Left ventricle myocardium inferior (tissue), 1 donor: ENCODE data around the gene KIR3DL1. TPM values are rescaled to one million over a fixed set of nuclear protein-coding genes. Genes with fewer than 3 reads are reported as not detected.
"Not testable (repeated sequence)": the region's sequence is repeated elsewhere in the genome, so short reads cannot be mapped to it uniquely, and the experiment has no call there.

Experiments
- DNase-seq: peaks from one replicate; pipeline ENCODE4 v3.0.0-alpha.2; 2020
- H3K27ac ChIP-seq: fragments of 200-600 bp; replicated peaks from 2 replicates; pipeline ENCODE4 v1.8.0; 2021
- H3K27me3 ChIP-seq: fragments of 200-600 bp; 2 replicates; pipeline ENCODE4 v1.8.0; 2021; ENCODE audit warnings: low read depth
- H3K36me3 ChIP-seq: fragments of 200-600 bp; 2 replicates; pipeline ENCODE4 v1.8.0; 2021
- H3K4me1 ChIP-seq: fragments of 200-600 bp; 2 replicates; pipeline ENCODE4 v1.8.0; 2021
- H3K4me3 ChIP-seq: fragments of 200-600 bp; 2 replicates; pipeline ENCODE4 v1.8.0; 2021; ENCODE audit warnings: mild to moderate bottlenecking, moderate library complexity
- H3K9me3 ChIP-seq: fragments of 200-600 bp; replicated peaks from 2 replicates; pipeline ENCODE4 v1.8.0; 2021
- CTCF ChIP-seq: fragments of 200-600 bp; IDR thresholded peaks from 2 replicates; pipeline ENCODE4 v1.8.0; 2021; ENCODE audit warnings: antibody characterized with exemption, mild to moderate bottlenecking, borderline replicate concordance
- intact Hi-C: fragments of 100-400 bp; cut with micrococcal nuclease; formaldehyde crosslinking; loops from one replicate; pipeline ENCODE4 v1.11.0; 2022
- total RNA-seq: library from RNA; stranded (reverse); fragmentation: NEBNext Ultra II Directional; extraction: Animal tissue kit (Norgen Biotek cat#: 25700); gene quantifications from one replicate; pipeline ENCODE4 v1.2.1, GENCODE V29; 2021
- donor health status: DM: no; HTN: yes; CAD: no; lungs with severe emphysema.

The KIR3DL1 gene
- total RNA-seq, 1 donor from 2014 or later: not detected

GRCh38 chr19:54817670-54818536 lies 1.6 kb downstream of the KIR3DL1 start:
- TF ChIP-seq CTCF: no peak
- no peak for DNase-seq
- H3K27me3 ChIP-seq: peaks cover 45% of the 10 kb centered on the region
- intact Hi-C loops: no loop called here
- H3K9me3 ChIP-seq: no peaks in the 10 kb centered on the region
- H3K4me1 ChIP-seq: no peaks in the 10 kb centered on the region
- no peak overlapping the region for H3K4me3 ChIP-seq
- no peaks in the 10 kb centered on the region for H3K36me3 ChIP-seq
- no peak overlapping the region for H3K27ac ChIP-seq

GRCh38 chr19:54824416-54824815 lies 8.1 kb downstream of the KIR3DL1 start:
- not testable (repeated sequence) for DNase-seq

GRCh38 chr19:54825326-54825725 lies 9.1 kb downstream of the KIR3DL1 start:
- peaks cover 31% of the 10 kb centered on the region for H3K27me3 ChIP-seq
- intact Hi-C loops, H3K4me1 ChIP-seq, H3K4me3 ChIP-seq, H3K9me3 ChIP-seq, H3K36me3 ChIP-seq, H3K27ac ChIP-seq, DNase-seq: not testable (repeated sequence)

More at GRCh38 chr19:54824416-54824815, 8.1 kb downstream of the KIR3DL1 start:
- H3K4me3 ChIP-seq, H3K4me1 ChIP-seq, H3K9me3 ChIP-seq, intact Hi-C loops, H3K36me3 ChIP-seq, H3K27ac ChIP-seq: not testable (repeated sequence)
- peaks cover 40% of the 10 kb centered on the region for H3K27me3 ChIP-seq

GRCh38 chr19:54828064-54828463 lies 11.8 kb downstream of the KIR3DL1 start:
- peaks cover 27% of the 10 kb centered on the region for H3K27me3 ChIP-seq
- intact Hi-C loops, H3K27ac ChIP-seq, H3K9me3 ChIP-seq, H3K4me3 ChIP-seq, H3K4me1 ChIP-seq, H3K36me3 ChIP-seq, DNase-seq: not testable (repeated sequence)

GRCh38 chr19:54832496-54832895 lies 16.2 kb downstream of the KIR3DL1 start, which contains the start of gene KIR2DS4:
Gene KIR2DS4, plus strand, starts transcription at chr19:54832676.
- H3K27ac ChIP-seq, DNase-seq, H3K4me3 ChIP-seq, H3K36me3 ChIP-seq, H3K9me3 ChIP-seq, intact Hi-C loops, H3K4me1 ChIP-seq: not testable (repeated sequence)
- peaks cover 19% of the 10 kb centered on the region for H3K27me3 ChIP-seq

GRCh38 chr19:54835126-54835525 lies 18.9 kb downstream of the KIR3DL1 start:
- intact Hi-C loops, H3K4me3 ChIP-seq, H3K9me3 ChIP-seq, H3K4me1 ChIP-seq, H3K36me3 ChIP-seq, H3K27ac ChIP-seq, DNase-seq: not testable (repeated sequence)
- H3K27me3 ChIP-seq: peaks cover 11% of the 10 kb centered on the region

GRCh38 chr19:54837522-54837921 lies 21.3 kb downstream of the KIR3DL1 start:
- DNase-seq, H3K4me3 ChIP-seq, intact Hi-C loops, H3K27me3 ChIP-seq, H3K4me1 ChIP-seq, H3K36me3 ChIP-seq, H3K9me3 ChIP-seq, H3K27ac ChIP-seq: not testable (repeated sequence)

GRCh38 chr19:54843171-54843570 lies 26.9 kb downstream of the KIR3DL1 start:
- peaks cover 27% of the 10 kb centered on the region for H3K27me3 ChIP-seq
- DNase-seq, H3K4me3 ChIP-seq, H3K36me3 ChIP-seq, H3K27ac ChIP-seq, H3K4me1 ChIP-seq, H3K9me3 ChIP-seq, intact Hi-C loops: not testable (repeated sequence)

- H3K36me3 ChIP-seq, H3K27ac ChIP-seq, DNase-seq, H3K9me3 ChIP-seq, intact Hi-C loops, H3K4me3 ChIP-seq, H3K4me1 ChIP-seq: not testable (repeated sequence)
- peaks cover 33% of the 10 kb centered on the region for H3K27me3 ChIP-seq
Observed at GRCh38 chr19:54850061-54850640, 33.9 kb downstream of the KIR3DL1 start, which contains the start of gene KIR3DL2. Gene KIR3DL2, plus strand, starts transcription at chr19:54850443. Its CDS starts 33 bp downstream, at chr19:54850476.
